HG02852 (cell line): Measurements from ENCODE around the gene BTN3A1.
"Not testable (repeated sequence)": the region's sequence is repeated elsewhere in the genome, so short reads cannot be mapped to it uniquely, and the experiment has no call there.

Experiments used
- ATAC-seq: cut with Tn5 transposase; IDR thresholded peaks from one replicate; pipeline ENCODE4 v1.9.1; 2021; ENCODE audit warnings: mild to moderate bottlenecking, moderate library complexity; ENCODE audit not compliant: unreplicated experiment

BTN3A1 gene

GRCh38 chr6:26412228-26412627, 10.2 kb downstream of the BTN3A1 start:
- ATAC-seq: no peak

GRCh38 chr6:26412954-26413353, 10.9 kb downstream of the BTN3A1 start:
- no peak for ATAC-seq

- ATAC-seq: no peak
Measured at GRCh38 chr6:26414281-26414680, 12.2 kb downstream of the BTN3A1 start.

GRCh38 chr6:26415036-26415614, 13.1 kb downstream of the BTN3A1 start:
- ATAC-seq: no peak

GRCh38 chr6:26415791-26416190, 13.7 kb downstream of the BTN3A1 start:
- ATAC-seq: no peak

GRCh38 chr6:26416288-26416687, 14.2 kb downstream of the BTN3A1 start:
- no peak for ATAC-seq

- not testable (repeated sequence) for ATAC-seq
Measured at GRCh38 chr6:26418077-26418476, 16.0 kb downstream of the BTN3A1 start.

GRCh38 chr6:26418795-26419194, 16.7 kb downstream of the BTN3A1 start:
- not testable (repeated sequence) for ATAC-seq

GRCh38 chr6:26420688-26421171, 18.7 kb downstream of the BTN3A1 start:
- peak; percentile 16 for ATAC-seq

- ATAC-seq: peak; percentile 91
Measured at GRCh38 chr6:26421259-26422144, 19.4 kb downstream of the BTN3A1 start.

- no peak for ATAC-seq
Measured at GRCh38 chr6:26422329-26422728, 20.3 kb downstream of the BTN3A1 start.

GRCh38 chr6:26426691-26427450, 24.8 kb downstream of the BTN3A1 start:
- ATAC-seq: no peak

GRCh38 chr6:26427451-26427809, 25.4 kb downstream of the BTN3A1 start:
- ATAC-seq: no peak

GRCh38 chr6:26428206-26428605, 26.1 kb downstream of the BTN3A1 start:
- no peak for ATAC-seq

- ATAC-seq: no peak
Measured at GRCh38 chr6:26430787-26431186, 28.7 kb downstream of the BTN3A1 start.

- no peak for ATAC-seq
Measured at GRCh38 chr6:26431258-26432172, 29.4 kb downstream of the BTN3A1 start.

GRCh38 chr6:26432627-26433201, 30.6 kb downstream of the BTN3A1 start:
- ATAC-seq: no peak

GRCh38 chr6:26433680-26434079, 31.6 kb downstream of the BTN3A1 start:
- ATAC-seq: not testable (repeated sequence)

- ATAC-seq: no peak
Measured at GRCh38 chr6:26436018-26436417, 33.9 kb downstream of the BTN3A1 start.

- no peak for ATAC-seq
Measured at GRCh38 chr6:26437550-26437949, 35.5 kb downstream of the BTN3A1 start.
